ENCODE data around the gene PPP1R8. TPM values are rescaled to one million over a fixed set of nuclear protein-coding genes. Genes with fewer than 3 reads are reported as not detected.

Gene PPP1R8
- total and polyA plus RNA-seq, 2 of the 8 experiments (the other 6 are each of a cell fraction or from before 2014, with no cell fraction given): 33.4 to 51.8 TPM

GRCh38 chr1:27789540-27790041, 41.0 kb upstream of the PPP1R8 start:
- no peak overlapping the region for H3K56ac ChIP-seq (replicated peaks; ENCODE audit: insufficient read length, low read depth, low read length)
- CTCF ChIA-PET (ENCODE audit: partially characterized antibody): no interaction called here
- FAIRE-seq: no peak
- no peak for TF ChIP-seq SIN3A (conservative IDR thresholded peaks at IDR 0.05 in 1 of 2, IDR thresholded peaks at IDR 0.05 in 1 of 2; ENCODE audit: low read depth in 1 of 2, low read length in 2 of 2)
- TF ChIP-seq CEBPB (IDR thresholded peaks at IDR 0.05; ENCODE audit: low read depth, low read length): no peak
- TF ChIP-seq POLR2A (IDR thresholded peaks at IDR 0.05; ENCODE audit: control extremely low read depth in 1 of 2, low read depth in 2 of 2, low read length in 2 of 2): no peak
- TF ChIP-seq KDM4A (IDR thresholded peaks at IDR 0.05; ENCODE audit: low read depth, low read length, severe bottlenecking): no peak
- no peak for TF ChIP-seq SAP30 (IDR thresholded peaks at IDR 0.05; ENCODE audit: insufficient read depth, insufficient replicate concordance, low read length)
- no peak for TF ChIP-seq EZH2 (IDR thresholded peaks at IDR 0.05; ENCODE audit: low read depth, low read length, severe bottlenecking)
- no peak for TF ChIP-seq CBX5 (IDR thresholded peaks at IDR 0.05; ENCODE audit: low read depth, low read length)
- TF ChIP-seq TBP (IDR thresholded peaks at IDR 0.05; ENCODE audit: low read depth, low read length): no peak
- TF ChIP-seq SIRT6 (IDR thresholded peaks at IDR 0.05; ENCODE audit: low read length): no peak
- no peak for TF ChIP-seq SP2 (IDR thresholded peaks at IDR 0.05; ENCODE audit: low read length)
- TF ChIP-seq BCL11A (IDR thresholded peaks at IDR 0.05; ENCODE audit: low read depth in 2 of 2, low read length in 2 of 2): no peak
- TF ChIP-seq TCF12 (IDR thresholded peaks at IDR 0.05; ENCODE audit: low read depth, low read length): no peak
- no peak for TF ChIP-seq CREB1 (IDR thresholded peaks at IDR 0.05)
- TF ChIP-seq YY1 (IDR thresholded peaks at IDR 0.05; ENCODE audit: low read depth, low read length): no peak

More at GRCh38 chr1:27789540-27790041, 41.0 kb upstream of the PPP1R8 start:
- H3K79me1 ChIP-seq (ENCODE audit: low read depth, low read length): no peaks in the 10 kb centered on the region; the same call in 1 of the 2 replicates
- POLR2A ChIA-PET (ENCODE audit: partially characterized antibody): interaction anchor here (0.7 kb wide), 1 partner anchor 724 kb away, joined by 3 read pairs; no protein-coding TSS in a partner anchor
- H3K9me3 ChIP-seq (ENCODE audit: insufficient read depth in 2 of 2, low read depth in 1 of 2, low read length in 1 of 2): no peaks in the 10 kb centered on the region
- H2BK5ac ChIP-seq (ENCODE audit: low read depth, low read length): no peak overlapping the region
- H3K23me2 ChIP-seq (ENCODE audit: low read depth, low read length): no peaks in the 10 kb centered on the region
- H2BK12ac ChIP-seq (ENCODE audit: low read depth, low read length): no peak overlapping the region
- no peak overlapping the region for H3K27ac ChIP-seq (ENCODE audit: low read depth, low read length)
- H4K91ac ChIP-seq (replicated peaks; ENCODE audit: insufficient read length, low read length): no peak overlapping the region
- no peak overlapping the region for H3K4me2 ChIP-seq (ENCODE audit: insufficient read depth in 1 of 2, low read depth in 2 of 2, low read length in 2 of 2)
- no peak overlapping the region for H2BK20ac ChIP-seq (ENCODE audit: low read length)
- no peak overlapping the region for H2BK15ac ChIP-seq (ENCODE audit: low read length)
- no peak overlapping the region for H4K5ac ChIP-seq (ENCODE audit: insufficient read length, low read depth, low read length)
- H4K8ac ChIP-seq (ENCODE audit: extremely low read depth, insufficient read depth, low read length): no peak overlapping the region
- no peak overlapping the region for H3K9ac ChIP-seq (replicated peaks in 1 of 4; ENCODE audit: extremely low read depth in 1 of 4, low read depth in 3 of 4, low read length in 3 of 4)
- H2AK5ac ChIP-seq (ENCODE audit: low read depth, low read length): no peak overlapping the region
- peaks cover 0 to 5% (median 0%) of the 10 kb centered on the region in 4 experiments; a peak in 3 of 8 replicates for H3K36me3 ChIP-seq (ENCODE audit: control insufficient read depth in 2 of 4, insufficient read depth in 4 of 4, low read length in 3 of 4)
- no peak overlapping the region for H3K4ac ChIP-seq (replicated peaks; ENCODE audit: insufficient read length, low read depth, low read length)
- no peaks in the 10 kb centered on the region for H3K27me3 ChIP-seq (replicated peaks in 1 of 4; ENCODE audit: control insufficient read depth in 3 of 4, extremely low read depth in 1 of 4, insufficient read depth in 3 of 4, low read length in 3 of 4)
- DNase-seq (ENCODE audit: low read depth in 1 of 2, low spot score in 2 of 2): no peak
- H2BK120ac ChIP-seq (replicated peaks; ENCODE audit: low read depth, low read length): no peak overlapping the region
- no peaks in the 10 kb centered on the region for H3K4me1 ChIP-seq (replicated peaks in 1 of 4; ENCODE audit: control insufficient read depth in 3 of 4, insufficient read depth in 4 of 4, low read length in 3 of 4)
- H2AFZ ChIP-seq (ENCODE audit: low read length): no peak overlapping the region
- H3K18ac ChIP-seq (ENCODE audit: extremely low read depth, low read length): no peak overlapping the region
- no peaks in the 10 kb centered on the region for H3K79me2 ChIP-seq (ENCODE audit: control insufficient read depth in 1 of 2, insufficient read depth in 2 of 2, low read length in 2 of 2)
- no peak overlapping the region for H3K14ac ChIP-seq (ENCODE audit: insufficient read length)
- no peak overlapping the region for H3K4me3 ChIP-seq (ENCODE audit: extremely low read depth in 1 of 4, insufficient read depth in 2 of 4, low read depth in 3 of 4, low read length in 4 of 4)
- H4K20me1 ChIP-seq (replicated peaks in 1 of 2; ENCODE audit: control insufficient read depth in 1 of 2, insufficient read depth in 2 of 2, low read length in 2 of 2): no peaks in the 10 kb centered on the region
- WGBS, 2 experiments (ENCODE audit: extremely low coverage in 1 of 2, insufficient coverage in 1 of 2, insufficient read length in 1 of 2, insufficient replicate concordance in 2 of 2, low coverage in 1 of 2, low lambda C conversion rate in 2 of 2, missing lambda C conversion rate in 1 of 2): 86% methylated on average over 4 of the region's 4 CpGs; no CpG with 5 or more reads in 1 of the 2 experiments
- H3K23ac ChIP-seq (ENCODE audit: insufficient read length): no peak overlapping the region

Measured in H1 (cell line).